Activated CD8-positive, alpha-beta T cell treated with anti-CD3 and anti-CD28 coated beads for 36 hours (primary cell): Measurements from ENCODE around the gene LAMB2. TPM values are rescaled to one million over a fixed set of nuclear protein-coding genes. Genes with fewer than 3 reads are reported as not detected.
A peak's percentile ranks its signal among the peaks of the same experiment; 100 is the strongest.

Experiments
- ATAC-seq: fragments of 200-7000 bp; cut with Tn5 transposase; one replicate; pipeline ENCODE4 v1.10.0; 2021; ENCODE audit warnings: mild to moderate bottlenecking, moderate library complexity
- CTCF ChIA-PET: fragments of 350-600 bp; sonication (Branson Sonifier 250); formaldehyde crosslinking; loops from one replicate; lab custom pipeline; 2021; ENCODE audit warnings: antibody characterized with exemption; lab: Charles Lee
- POLR2A ChIA-PET: fragments of 350-600 bp; sonication (Branson Sonifier 250); formaldehyde crosslinking; loops from one replicate; lab custom pipeline; 2021; ENCODE audit warnings: antibody characterized with exemption; lab: Charles Lee
- DNase-seq: peaks from one replicate; pipeline ENCODE4 v3.0.0-alpha.2; 2020
- H3K27ac Mint-ChIP-seq: one replicate; pipeline ENCODE4 v1.8.0; 2021; ENCODE audit warnings: mild to moderate bottlenecking, mixed read lengths
- H3K27me3 Mint-ChIP-seq: one replicate; pipeline ENCODE4 v1.8.0; 2021; ENCODE audit warnings: mixed read lengths
- H3K36me3 Mint-ChIP-seq: one replicate; pipeline ENCODE4 v1.8.0; 2021; ENCODE audit warnings: low read depth, mixed read lengths
- H3K4me1 Mint-ChIP-seq: one replicate; pipeline ENCODE4 v1.8.0; 2021; ENCODE audit warnings: low read depth, mixed read lengths
- H3K4me3 Mint-ChIP-seq: one replicate; pipeline ENCODE4 v1.8.0; 2021; ENCODE audit warnings: mild to moderate bottlenecking, moderate library complexity, mixed read lengths
- H3K9me3 Mint-ChIP-seq: one replicate; pipeline ENCODE4 v1.8.0; 2021; ENCODE audit warnings: mixed read lengths
- CTCF ChIP-seq: fragments of 200-600 bp; IDR thresholded peaks from one replicate; pipeline ENCODE4 v1.8.0; 2022; ENCODE audit warnings: antibody characterized with exemption, mild to moderate bottlenecking
- intact Hi-C: fragments of 100-400 bp; cut with micrococcal nuclease; formaldehyde crosslinking; loops from one replicate; pipeline ENCODE4 v1.10.0; 2022
- total RNA-seq, 2 experiments: library from RNA; stranded (reverse); gene quantifications; one replicate each; pipeline ENCODE4 v1.2.3, GENCODE V29; 2021

Gene LAMB2
- total RNA-seq, 2 experiments from 2014 or later: not detected

- H3K27ac Mint-ChIP-seq: no peak overlapping the region
- no peaks in the 10 kb centered on the region for H3K27me3 Mint-ChIP-seq
- CTCF ChIA-PET: interaction anchor here (1.0 to 3.4 kb wide), 15 partner anchors 9 to 299 kb away, joined by 3 to 17 read pairs (median 6); partner anchors contain the start of genes DAG1, QRICH1 and USP4
- peaks cover 12% of the 10 kb centered on the region for H3K4me1 Mint-ChIP-seq
- H3K9me3 Mint-ChIP-seq: no peaks in the 10 kb centered on the region
- POLR2A ChIA-PET: interaction anchor here (0.7 to 0.8 kb wide), 2 partner anchors 51 to 107 kb away, joined by 3 read pairs; partner anchors contain the start of gene USP19
- H3K36me3 Mint-ChIP-seq: no peaks in the 10 kb centered on the region
- H3K4me3 Mint-ChIP-seq: peak overlapping the region; percentile 76
- TF ChIP-seq CTCF: no peak
- ATAC-seq: no peak
- intact Hi-C loops: no loop called here
- DNase-seq: no peak
These were observed 39.1 kb upstream of the LAMB2 start for GRCh38 chr3:49171775-49172500.

- peak within 1 kb of the TSS; percentile 76 for H3K4me3 Mint-ChIP-seq
- ChIA-PET CTCF (interaction anchor here (0.6 to 3.4 kb wide), 35 partner anchors 7 to 779 kb away, joined by 3 to 17 read pairs (median 4); partner anchors contain the start of genes DAG1, QRICH1 and USP4), POLR2A (interaction anchor here (0.7 to 1.0 kb wide), 3 partner anchors 50 to 108 kb away, joined by 3 read pairs; partner anchors contain the start of gene USP19)
- H3K27me3 Mint-ChIP-seq: no peaks in the 10 kb centered on the region
- H3K9me3 Mint-ChIP-seq: no peaks in the 10 kb centered on the region
- ATAC-seq (peak; percentile 90), DNase-seq (peak; percentile 93)
- intact Hi-C loops: no loop called here
- peak within 1 kb of the TSS; percentile 71 for H3K27ac Mint-ChIP-seq
- H3K4me1 Mint-ChIP-seq: peaks cover 16% of the 10 kb centered on the region
- no peaks in the 10 kb centered on the region for H3K36me3 Mint-ChIP-seq
- peak; percentile 98 for TF ChIP-seq CTCF
These were observed 38.4 kb upstream of the LAMB2 start, which contains the start of gene KLHDC8B for GRCh38 chr3:49171119-49171774. TSS of gene KLHDC8B (plus strand) at chr3:49171598. CDS start at chr3:49172770, 1,172 bp downstream.

- ChIA-PET POLR2A (interaction anchor here (1.0 kb wide), 1 partner anchor 78 kb away, joined by 3 read pairs; no protein-coding TSS in a partner anchor), CTCF (interaction anchor here (0.6 to 3.4 kb wide), 34 partner anchors 8 to 779 kb away, joined by 3 to 17 read pairs (median 4); partner anchors contain the start of genes DAG1, QRICH1 and USP4)
- no peak for ATAC-seq
- Mint-ChIP-seq H3K9me3 (no peaks in the 10 kb centered on the region), H3K36me3 (peaks cover under 1% of the 10 kb centered on the region), H3K4me3 (peak overlapping the region; percentile 76), H3K27me3 (no peaks in the 10 kb centered on the region), H3K4me1 (peaks cover 17% of the 10 kb centered on the region), H3K27ac (peak overlapping the region; percentile 71)
- TF ChIP-seq CTCF: no peak
- DNase-seq: no peak
- intact Hi-C loops: no loop called here
These were observed 37.9 kb upstream of the LAMB2 start for GRCh38 chr3:49170744-49171118.

GRCh38 chr3:49166752-49167556 is 34.1 kb upstream of the LAMB2 start:
- H3K4me1 Mint-ChIP-seq: peaks cover 44% of the 10 kb centered on the region
- CTCF ChIA-PET: interaction anchor here (0.8 to 1.4 kb wide), 2 partner anchors 14 to 282 kb away, joined by 3 to 4 read pairs; no protein-coding TSS in a partner anchor
- peak overlapping the region; percentile 90 for H3K4me3 Mint-ChIP-seq
- H3K36me3 Mint-ChIP-seq: peaks cover 27% of the 10 kb centered on the region
- POLR2A ChIA-PET: interaction anchor here (0.8 to 1.1 kb wide), 2 partner anchors 159 to 172 kb away, joined by 3 to 4 read pairs; no protein-coding TSS in a partner anchor
- DNase-seq (no peak), ATAC-seq (no peak)
- H3K27ac Mint-ChIP-seq: peak overlapping the region; percentile 93
- intact Hi-C loops: no loop called here
- no peak for TF ChIP-seq CTCF
- no peaks in the 10 kb centered on the region for H3K9me3 Mint-ChIP-seq
- H3K27me3 Mint-ChIP-seq: no peaks in the 10 kb centered on the region
